ENCODE data around the gene PLB1. TPM values are rescaled to one million over a fixed set of nuclear protein-coding genes. Genes with fewer than 3 reads are reported as not detected.
A peak's percentile ranks its signal among the peaks of the same experiment; 100 is the strongest.
"Not testable (repeated sequence)": the region's sequence is repeated elsewhere in the genome, so short reads cannot be mapped to it uniquely, and the experiment has no call there.

Gene PLB1
- polyA plus RNA-seq, 3 donors: 20.2 to 35.8 (median 23.9) TPM

DNA sequence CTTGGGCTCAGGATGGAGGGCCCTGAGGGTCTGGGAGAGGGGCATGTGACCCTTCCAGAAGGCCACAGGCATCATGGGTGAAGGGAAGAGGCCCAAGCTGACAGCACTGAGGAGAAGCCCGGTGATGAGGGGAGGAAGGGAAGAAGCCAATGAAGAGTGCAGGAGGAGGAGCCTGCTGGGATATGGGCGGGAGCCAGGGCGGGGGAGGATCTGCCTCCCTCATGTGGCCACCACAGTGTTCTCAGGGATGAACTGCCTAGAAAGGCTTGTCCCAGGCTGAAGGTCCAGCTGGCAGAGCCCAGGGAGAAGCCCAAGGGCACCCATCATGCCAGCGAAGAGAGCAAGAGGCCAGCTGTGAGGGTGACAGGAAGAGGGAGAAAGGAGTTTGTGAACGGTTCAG lies 24.6 kb upstream of the PLB1 start:
- intact Hi-C loops (cut with micrococcal nuclease): no loop called here
- Histone ChIP-seq H3K27me3 (ENCODE audit: control insufficient read depth in 2 of 2, insufficient read depth in 2 of 2, low read length in 2 of 2) (no peaks in the 10 kb centered on the region), H3K4me2 (replicated peaks; ENCODE audit: extremely low read depth, low read length, poor library complexity, severe bottlenecking) (no peak overlapping the region), H4K20me1 (ENCODE audit: insufficient read depth, low read length) (no peaks in the 10 kb centered on the region), H3K36me3 (replicated peaks in 1 of 2; ENCODE audit: control insufficient read depth in 1 of 2, insufficient read depth in 2 of 2, low read length in 2 of 2) (no peaks in the 10 kb centered on the region), H3K4me1 (ENCODE audit: control insufficient read depth in 1 of 2, insufficient read depth in 2 of 2, low read length in 2 of 2) (peaks cover 46 to 63% of the 10 kb centered on the region in 2 donors), H2AFZ (ENCODE audit: insufficient read depth, low read depth, low read length, poor library complexity, severe bottlenecking) (peak overlapping the region; percentile 55), H3K79me2 (ENCODE audit: insufficient read depth, low read length) (no peaks in the 10 kb centered on the region), H3K4me3 (replicated peaks in 1 of 3; ENCODE audit: low read depth in 2 of 3, low read length in 3 of 3) (no peak overlapping the region), H3K27ac (ENCODE audit: low read depth in 1 of 2, low read length in 2 of 2) (peak overlapping the region; percentile 60 to 78), H3K9me3 (replicated peaks in 1 of 2; ENCODE audit: control insufficient read depth in 1 of 2, insufficient read depth in 1 of 2, low read length in 2 of 2) (peaks cover 0 to 5% of the 10 kb centered on the region in 2 donors), H3K9ac (ENCODE audit: insufficient read depth, low read length, poor library complexity, severe bottlenecking) (no peak overlapping the region)
- H3K27ac Mint-ChIP-seq: peak overlapping the region in 5 of 7 donors; percentile 62 to 91 (median 83)
- no peak for DNase-seq
- H3K27me3 Mint-ChIP-seq (ENCODE audit: low read depth in 3 of 3): peaks cover 0 to 3% (median 0%) of the 10 kb centered on the region in 3 donors
- TF ChIP-seq CTCF (IDR thresholded peaks at IDR 0.05): no peak
- H3K4me1 Mint-ChIP-seq: peaks cover 65% of the 10 kb centered on the region
- 54% methylated on average over 5 of the region's 5 CpGs for WGBS (ENCODE audit: insufficient coverage)
- peaks cover 5 to 16% (median 7%) of the 10 kb centered on the region in 7 donors for H3K9me3 Mint-ChIP-seq
- H3K36me3 Mint-ChIP-seq: peaks cover 0 to 2% of the 10 kb centered on the region in 2 donors
- H3K4me3 Mint-ChIP-seq: no peak overlapping the region

GRCh38 chr2:28471701-28472236 lies 24.1 kb upstream of the PLB1 start:
- H3K36me3 Mint-ChIP-seq: peaks cover 0 to 2% of the 10 kb centered on the region in 2 donors
- intact Hi-C loops (cut with micrococcal nuclease): no loop called here
- H3K9me3 ChIP-seq (replicated peaks in 1 of 2; ENCODE audit: control insufficient read depth in 1 of 2, insufficient read depth in 1 of 2, low read length in 2 of 2): peaks cover 0 to 5% of the 10 kb centered on the region in 2 donors

GRCh38 chr2:28472641-28473040 lies 23.2 kb upstream of the PLB1 start:
- WGBS (ENCODE audit: insufficient coverage): 98% methylated on average over 15 of the region's 20 CpGs
- peaks cover 39 to 52% of the 10 kb centered on the region in 2 donors for H3K4me1 ChIP-seq (ENCODE audit: control insufficient read depth in 1 of 2, insufficient read depth in 2 of 2, low read length in 2 of 2)

More at GRCh38 chr2:28471701-28472236, 24.1 kb upstream of the PLB1 start:
- WGBS (ENCODE audit: insufficient coverage): 100% methylated on average over 3 of the region's 4 CpGs
- Histone ChIP-seq H3K9ac (ENCODE audit: insufficient read depth, low read length, poor library complexity, severe bottlenecking) (no peak overlapping the region), H3K4me1 (ENCODE audit: control insufficient read depth in 1 of 2, insufficient read depth in 2 of 2, low read length in 2 of 2) (peaks cover 40 to 57% of the 10 kb centered on the region in 2 donors), H3K4me3 (replicated peaks in 1 of 3; ENCODE audit: low read depth in 2 of 3, low read length in 3 of 3) (no peak overlapping the region), H3K79me2 (ENCODE audit: insufficient read depth, low read length) (no peaks in the 10 kb centered on the region), H3K27ac (ENCODE audit: low read depth in 1 of 2, low read length in 2 of 2) (peak overlapping the region in 1 of 2 donors; percentile 78), H4K20me1 (ENCODE audit: insufficient read depth, low read length) (no peaks in the 10 kb centered on the region), H3K36me3 (replicated peaks in 1 of 2; ENCODE audit: control insufficient read depth in 1 of 2, insufficient read depth in 2 of 2, low read length in 2 of 2) (no peaks in the 10 kb centered on the region), H3K27me3 (ENCODE audit: control insufficient read depth in 2 of 2, insufficient read depth in 2 of 2, low read length in 2 of 2) (no peaks in the 10 kb centered on the region), H3K4me2 (replicated peaks; ENCODE audit: extremely low read depth, low read length, poor library complexity, severe bottlenecking) (no peak overlapping the region), H2AFZ (ENCODE audit: insufficient read depth, low read depth, low read length, poor library complexity, severe bottlenecking) (peak overlapping the region; percentile 55)
- peaks cover 0 to 3% (median 2%) of the 10 kb centered on the region in 3 donors for H3K27me3 Mint-ChIP-seq (ENCODE audit: low read depth in 3 of 3)
- peak overlapping the region in 2 of 7 donors; percentile 18 to 26 for H3K27ac Mint-ChIP-seq
- no peak for TF ChIP-seq CTCF (IDR thresholded peaks at IDR 0.05)
- no peak for DNase-seq
- peaks cover 5 to 16% (median 7%) of the 10 kb centered on the region in 7 donors for H3K9me3 Mint-ChIP-seq
- no peak overlapping the region for H3K4me3 Mint-ChIP-seq
- H3K4me1 Mint-ChIP-seq: peaks cover 60% of the 10 kb centered on the region

More at GRCh38 chr2:28472641-28473040, 23.2 kb upstream of the PLB1 start:
- H3K4me3 ChIP-seq (replicated peaks in 1 of 3; ENCODE audit: low read depth in 2 of 3, low read length in 3 of 3); intact Hi-C loops (cut with micrococcal nuclease); H3K9me3 ChIP-seq (replicated peaks in 1 of 2; ENCODE audit: control insufficient read depth in 1 of 2, insufficient read depth in 1 of 2, low read length in 2 of 2); H3K36me3 ChIP-seq (replicated peaks in 1 of 2; ENCODE audit: control insufficient read depth in 1 of 2, insufficient read depth in 2 of 2, low read length in 2 of 2); DNase-seq; H3K79me2 ChIP-seq (ENCODE audit: insufficient read depth, low read length); H3K4me3 Mint-ChIP-seq; H3K27me3 ChIP-seq (ENCODE audit: control insufficient read depth in 2 of 2, insufficient read depth in 2 of 2, low read length in 2 of 2); H3K27ac Mint-ChIP-seq; H3K27ac ChIP-seq (ENCODE audit: low read depth in 1 of 2, low read length in 2 of 2); H3K36me3 Mint-ChIP-seq; H3K27me3 Mint-ChIP-seq (ENCODE audit: low read depth in 3 of 3); H3K4me2 ChIP-seq (replicated peaks; ENCODE audit: extremely low read depth, low read length, poor library complexity, severe bottlenecking); H4K20me1 ChIP-seq (ENCODE audit: insufficient read depth, low read length); H3K9ac ChIP-seq (ENCODE audit: insufficient read depth, low read length, poor library complexity, severe bottlenecking); H2AFZ ChIP-seq (ENCODE audit: insufficient read depth, low read depth, low read length, poor library complexity, severe bottlenecking): not testable (repeated sequence)
- peaks cover 52% of the 10 kb centered on the region for H3K4me1 Mint-ChIP-seq
- H3K9me3 Mint-ChIP-seq: peaks cover 5 to 15% (median 7%) of the 10 kb centered on the region in 7 donors
